Measurements from ENCODE around the gene TOMM5. TPM values are rescaled to one million over a fixed set of nuclear protein-coding genes. Genes with fewer than 3 reads are reported as not detected.

The TOMM5 gene
- total RNA-seq, 1 donor from 2014 or later, result 64.5 TPM

DNA sequence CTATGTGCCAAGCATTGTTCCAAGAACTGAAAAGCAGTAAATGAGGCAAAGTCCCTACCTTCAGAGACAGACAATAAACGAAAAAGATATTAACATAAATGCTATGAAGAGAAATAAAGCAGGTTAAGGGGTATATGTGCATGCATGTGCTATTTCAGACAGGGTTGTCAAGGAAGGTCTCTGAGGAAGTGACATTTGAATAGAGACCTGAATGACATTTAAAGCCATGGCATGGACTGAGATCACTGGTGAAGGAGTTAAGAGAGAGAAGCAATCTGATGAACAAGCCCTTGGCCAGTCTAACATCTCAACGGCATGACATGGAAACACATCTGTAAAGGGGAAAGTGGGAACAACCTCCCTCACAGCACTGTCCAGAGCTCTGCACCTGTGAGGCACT lies 30.7 kb downstream of the TOMM5 start:
- H3K4me3 ChIP-seq, result no peak overlapping the region
- peaks cover 0 to 5% of the 10 kb centered on the region in 2 donors for H3K36me3 ChIP-seq
- H3K27me3 ChIP-seq, result no peaks in the 10 kb centered on the region
- H3K27ac ChIP-seq, result no peak overlapping the region
- H3K9me3 ChIP-seq, result no peaks in the 10 kb centered on the region
- intact Hi-C loops (cut with DNase I), result no loop called here
- no peak for DNase-seq (ENCODE audit: low spot score in 2 of 2)
- H3K4me1 ChIP-seq, result no peaks in the 10 kb centered on the region
- TF ChIP-seq, protein P1, sequence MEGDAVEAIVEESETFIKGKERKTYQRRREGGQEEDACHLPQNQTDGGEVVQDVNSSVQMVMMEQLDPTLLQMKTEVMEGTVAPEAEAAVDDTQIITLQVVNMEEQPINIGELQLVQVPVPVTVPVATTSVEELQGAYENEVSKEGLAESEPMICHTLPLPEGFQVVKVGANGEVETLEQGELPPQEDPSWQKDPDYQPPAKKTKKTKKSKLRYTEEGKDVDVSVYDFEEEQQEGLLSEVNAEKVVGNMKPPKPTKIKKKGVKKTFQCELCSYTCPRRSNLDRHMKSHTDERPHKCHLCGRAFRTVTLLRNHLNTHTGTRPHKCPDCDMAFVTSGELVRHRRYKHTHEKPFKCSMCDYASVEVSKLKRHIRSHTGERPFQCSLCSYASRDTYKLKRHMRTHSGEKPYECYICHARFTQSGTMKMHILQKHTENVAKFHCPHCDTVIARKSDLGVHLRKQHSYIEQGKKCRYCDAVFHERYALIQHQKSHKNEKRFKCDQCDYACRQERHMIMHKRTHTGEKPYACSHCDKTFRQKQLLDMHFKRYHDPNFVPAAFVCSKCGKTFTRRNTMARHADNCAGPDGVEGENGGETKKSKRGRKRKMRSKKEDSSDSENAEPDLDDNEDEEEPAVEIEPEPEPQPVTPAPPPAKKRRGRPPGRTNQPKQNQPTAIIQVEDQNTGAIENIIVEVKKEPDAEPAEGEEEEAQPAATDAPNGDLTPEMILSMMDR (IDR thresholded peaks at IDR 0.05), result no peak

DNA sequence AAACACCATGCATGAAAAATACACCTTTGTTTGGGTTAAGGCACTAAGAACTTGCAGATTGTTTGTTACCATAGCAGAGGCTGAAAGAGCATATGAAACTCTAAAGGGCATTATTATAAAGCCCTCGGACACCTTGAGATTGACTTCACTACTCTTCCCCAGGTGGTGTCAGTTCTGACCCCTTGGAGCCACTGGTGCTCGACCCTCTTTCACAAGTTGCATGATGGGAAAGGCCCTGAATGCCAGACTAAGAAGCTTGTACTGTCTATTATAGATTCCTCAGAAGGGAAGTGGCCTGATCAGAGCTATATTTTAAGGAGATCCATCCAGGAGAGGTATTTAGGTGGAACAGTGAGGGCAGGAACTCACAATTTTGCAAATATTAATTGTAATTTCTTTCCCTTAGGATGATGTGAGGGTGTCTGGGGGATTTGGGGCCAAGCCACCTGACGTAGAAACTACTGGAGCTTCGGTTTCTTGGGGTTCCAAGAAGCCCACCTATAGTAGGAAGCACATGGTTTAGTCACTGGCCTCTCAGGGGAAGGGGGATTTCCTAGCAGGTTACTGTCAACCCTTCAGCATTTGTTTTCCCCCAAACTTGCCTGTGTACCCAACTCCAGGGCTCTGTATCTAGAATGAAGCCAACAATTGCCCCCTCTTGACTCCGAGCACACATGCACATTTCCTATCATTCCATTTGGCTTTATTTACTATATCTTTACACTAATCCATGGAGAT lies 32.4 kb downstream of the TOMM5 start:
- intact Hi-C loops (cut with DNase I), result no loop called here
- H3K36me3 ChIP-seq, result peaks cover 0 to 5% of the 10 kb centered on the region in 2 donors
- no peak for DNase-seq (ENCODE audit: low spot score in 2 of 2)

DNA sequence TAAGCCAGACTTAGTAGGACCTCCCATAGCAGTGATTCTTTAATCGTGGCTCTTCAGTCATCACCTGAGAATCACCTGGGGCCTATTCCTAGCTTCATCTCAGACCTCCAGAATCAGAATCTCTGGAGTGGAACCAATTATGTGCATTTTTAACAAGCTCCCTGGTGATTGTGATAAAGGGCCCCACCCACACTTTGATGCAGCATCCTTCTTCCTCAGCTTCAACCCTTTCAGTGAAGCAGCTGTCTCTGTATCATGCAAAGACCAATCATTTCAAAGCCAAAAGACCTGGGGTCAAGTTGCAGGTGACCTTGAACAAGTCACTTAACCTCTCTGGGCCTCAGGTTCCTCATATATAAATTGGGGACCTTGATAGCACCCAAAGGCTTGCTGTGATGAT lies 33.3 kb downstream of the TOMM5 start:
- no peaks in the 10 kb centered on the region for H3K4me1 ChIP-seq
- no peaks in the 10 kb centered on the region for H3K9me3 ChIP-seq
- TF ChIP-seq, protein P1 (IDR thresholded peaks at IDR 0.05), result no peak
- H3K4me3 ChIP-seq, result no peak overlapping the region
- DNase-seq (ENCODE audit: low spot score in 2 of 2), result no peak
- intact Hi-C loops (cut with DNase I), result no loop called here
- H3K36me3 ChIP-seq, result peaks cover 0 to 3% of the 10 kb centered on the region in 2 donors
- H3K27me3 ChIP-seq, result no peaks in the 10 kb centered on the region
- no peak overlapping the region for H3K27ac ChIP-seq

More for the DNA sequence above, 32.4 kb downstream of the TOMM5 start:
- Histone ChIP-seq H3K27ac (no peak overlapping the region), H3K9me3 (no peaks in the 10 kb centered on the region), H3K27me3 (no peaks in the 10 kb centered on the region), H3K4me3 (no peak overlapping the region), H3K4me1 (no peaks in the 10 kb centered on the region)
- TF ChIP-seq, protein P1 (IDR thresholded peaks at IDR 0.05), result no peak

DNA sequence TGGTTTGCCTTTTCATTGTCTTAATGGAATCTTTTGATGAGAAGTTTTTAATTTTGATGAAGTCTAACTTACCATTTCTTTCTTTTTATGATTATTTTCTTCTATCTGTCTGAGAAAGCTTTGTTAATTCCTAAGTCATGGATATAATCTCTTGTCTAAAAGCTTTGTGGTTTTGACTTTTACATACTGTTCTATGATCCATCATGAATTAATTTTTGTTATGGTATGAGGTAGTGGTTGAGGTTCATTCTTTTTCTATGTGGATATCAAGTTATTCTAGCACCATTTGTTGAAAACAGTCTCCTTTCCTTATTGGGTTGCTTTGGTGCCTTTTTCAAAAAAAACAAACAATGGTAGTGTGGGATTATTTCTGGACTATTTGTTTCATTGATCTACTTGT lies 36.6 kb downstream of the TOMM5 start:
- TF ChIP-seq, protein P1 (IDR thresholded peaks at IDR 0.05), result no peak
- DNase-seq (ENCODE audit: low spot score in 2 of 2), result no peak
- Histone ChIP-seq H3K27ac (no peak overlapping the region), H3K27me3 (no peaks in the 10 kb centered on the region), H3K9me3 (no peaks in the 10 kb centered on the region), H3K4me3 (no peak overlapping the region), H3K4me1 (no peaks in the 10 kb centered on the region), H3K36me3 (no peaks in the 10 kb centered on the region)
- intact Hi-C loops (cut with DNase I), result no loop called here

DNA sequence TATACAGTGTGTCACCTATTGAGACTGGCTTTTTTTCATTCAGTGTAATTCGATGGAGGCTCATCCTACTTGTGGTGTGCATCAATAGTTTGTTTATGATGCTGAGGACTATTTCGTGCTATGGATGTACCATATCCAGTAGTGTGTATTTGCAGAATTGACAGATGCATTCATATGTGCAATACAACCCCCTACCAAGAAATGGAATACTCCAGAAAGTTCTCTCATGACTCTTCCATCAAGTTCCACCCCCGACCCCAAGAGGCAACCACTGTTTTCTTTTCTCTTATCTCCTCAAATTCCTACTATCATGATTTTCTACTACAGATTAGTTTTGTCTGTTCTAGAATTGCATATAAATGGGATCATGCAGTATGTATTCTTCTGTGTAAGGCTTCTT lies 38.1 kb downstream of the TOMM5 start:
- H3K4me1 ChIP-seq, result no peaks in the 10 kb centered on the region
- TF ChIP-seq, protein P1 (IDR thresholded peaks at IDR 0.05), result no peak
- H3K27ac ChIP-seq, result no peak overlapping the region
- intact Hi-C loops (cut with DNase I), result no loop called here
- H3K4me3 ChIP-seq, result no peak overlapping the region
- H3K9me3 ChIP-seq, result no peaks in the 10 kb centered on the region
- no peaks in the 10 kb centered on the region for H3K36me3 ChIP-seq
- H3K27me3 ChIP-seq, result no peaks in the 10 kb centered on the region
- DNase-seq (ENCODE audit: low spot score in 2 of 2), result no peak
